HepG2 (cell line): Measurements from ENCODE around the gene HDAC4. TPM values are rescaled to one million over a fixed set of nuclear protein-coding genes. Genes with fewer than 3 reads are reported as not detected.

Experiments used
- GABPB1 ChIP-seq: IDR thresholded peaks from 2 replicates; pipeline ENCODE4 v1.6.1; 2016; ENCODE audit warnings: mild to moderate bottlenecking, missing genetic modification reagents, moderate library complexity, missing compliant biosample characterization
- KDM2A ChIP-seq: sonication (generic); formaldehyde crosslinking; IDR thresholded peaks from 2 replicates; pipeline ENCODE4 v1.4.0; 2020; ENCODE audit warnings: low read depth, missing genetic modification reagents, borderline replicate concordance
- KDM3A ChIP-seq: IDR thresholded peaks from 2 replicates; pipeline ENCODE4 v1.6.1; 2018; ENCODE audit warnings: low read depth, missing compliant biosample characterization
- RAD21 ChIP-seq: fragments of 450-650 bp; formaldehyde crosslinking; IDR thresholded peaks from 2 replicates; pipeline ENCODE4 v1.5.0; 2020; ENCODE audit warnings: mild to moderate bottlenecking
- ZNF687 ChIP-seq: sonication (generic); formaldehyde crosslinking; IDR thresholded peaks from 2 replicates; pipeline ENCODE4 v1.5.1; 2020; ENCODE audit warnings: mild to moderate bottlenecking, missing genetic modification reagents, moderate library complexity
- ZNF768 ChIP-seq: sonication (generic); formaldehyde crosslinking; IDR thresholded peaks from 2 replicates; pipeline ENCODE4 v1.4.0; 2020; ENCODE audit warnings: missing genetic modification reagents
- polyA plus RNA-seq, 8 experiments: library from polyadenylated mRNA; depleted of rRNA in 3 of 8; stranded (reverse) in 7 of 8; unstranded in 1 of 8; fragments of >200 nt; fragmentation: Illumina TruSeq in 4 of 8; extraction: Trizol in 4 of 8; gene quantifications; 2 replicates each; pipeline versions ENCODE4 v1.2.1 to v1.2.3, GENCODE V29; 2011 to 2016; ENCODE audit warnings: low read depth in 4 of 8, missing spikeins in 1 of 8, mixed read lengths in 1 of 8; ENCODE audit not compliant: insufficient read depth in 1 of 8
- total RNA-seq, 5 experiments: library from RNA; depleted of rRNA; stranded (reverse); fragments of >200 nt; fragmentation: Illumina TruSeq; extraction: Trizol; gene quantifications; 2 replicates each; pipeline ENCODE4 v1.2.3, GENCODE V29; 2016; ENCODE audit warnings: low read depth in 1 of 5
- TF ChIP-seq, protein P1 (sequence below): IDR thresholded peaks from 2 replicates; pipeline ENCODE4 v1.6.1; 2012; ENCODE audit warnings: low read depth, low read length, improper control_type of control experiment

The HDAC4 gene
- total and polyA plus RNA-seq, 2 of the 13 experiments (the other 11 are each of a cell fraction or from before 2014, with no cell fraction given): 10.1 to 11.5 TPM

DNA sequence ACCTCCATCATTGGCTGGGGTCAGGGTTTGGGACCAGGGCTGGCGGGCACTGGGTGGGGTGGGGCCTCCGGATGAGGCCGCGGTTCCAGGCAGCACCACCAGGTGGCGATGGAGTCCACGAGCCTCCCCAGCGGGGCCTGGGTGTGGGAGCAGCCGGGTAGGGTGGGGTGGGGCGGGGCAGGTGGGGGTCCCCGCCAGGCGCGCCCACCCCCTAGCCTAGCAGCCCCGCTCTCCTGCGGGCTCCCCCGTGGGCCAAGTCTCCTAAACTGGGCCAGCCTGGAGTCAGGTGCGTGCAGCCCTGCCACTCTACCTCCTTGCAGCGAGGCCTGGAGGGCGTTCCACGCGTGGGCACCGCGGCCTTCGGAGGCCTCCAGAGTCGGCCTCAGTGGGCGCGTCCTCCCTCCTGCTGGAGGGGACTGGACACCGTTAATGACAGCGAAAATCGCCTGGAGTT lies 365.4 kb downstream of the HDAC4 start (continued):
- TF ChIP-seq ZNF687 (CRISPR knock-in tag) (peak; percentile 35; the same call in 1 of the 2 replicates), KDM2A (peak; percentile 15; the same call in 1 of the 2 replicates), KDM3A (CRISPR knock-in tag) (no peak), ZNF768 (CRISPR knock-in tag) (peak; percentile 13; the same call in 1 of the 2 replicates), RAD21 (CRISPR knock-in tag) (peak; percentile 55), GABPB1 (peak; percentile 36; the same call in 1 of the 2 replicates)
- TF ChIP-seq, protein P1, sequence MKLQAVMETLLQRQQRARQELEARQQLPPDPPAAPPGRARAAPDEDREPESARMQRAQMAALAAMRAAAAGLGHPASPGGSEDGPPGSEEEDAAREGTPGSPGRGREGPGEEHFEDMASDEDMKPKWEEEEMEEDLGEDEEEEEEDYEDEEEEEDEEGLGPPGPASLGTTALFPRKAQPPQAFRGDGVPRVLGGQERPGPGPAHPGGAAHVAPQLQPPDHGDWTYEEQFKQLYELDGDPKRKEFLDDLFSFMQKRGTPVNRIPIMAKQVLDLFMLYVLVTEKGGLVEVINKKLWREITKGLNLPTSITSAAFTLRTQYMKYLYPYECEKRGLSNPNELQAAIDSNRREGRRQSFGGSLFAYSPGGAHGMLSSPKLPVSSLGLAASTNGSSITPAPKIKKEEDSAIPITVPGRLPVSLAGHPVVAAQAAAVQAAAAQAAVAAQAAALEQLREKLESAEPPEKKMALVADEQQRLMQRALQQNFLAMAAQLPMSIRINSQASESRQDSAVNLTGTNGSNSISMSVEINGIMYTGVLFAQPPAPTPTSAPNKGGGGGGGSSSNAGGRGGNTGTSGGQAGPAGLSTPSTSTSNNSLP: no peak
